Panc1 (cell line): ENCODE results near the gene ISYNA1. TPM values are rescaled to one million over a fixed set of nuclear protein-coding genes. Genes with fewer than 3 reads are reported as not detected.

Source experiments
- ATAC-seq: fragments of 200-7000 bp; cut with Tn5 transposase; 2 replicates; pipeline ENCODE4 v1.9.1; 2020; ENCODE audit warnings: mild to moderate bottlenecking, moderate library complexity
- BruUV-seq: library from RNA; stranded (reverse); fragments of 400-500 nt; replicated peaks from 2 replicates; lab custom pipeline; 2021; lab: Mats Ljungman, UMichigan
- CTCF ChIA-PET: fragments of 300-600 bp; sonication (Branson Sonifier 250); formaldehyde crosslinking; loops from one replicate; lab custom pipeline; 2022; ENCODE audit warnings: antibody characterized with exemption; lab: Charles Lee
- POLR2A ChIA-PET: fragments of 300-600 bp; sonication (Branson Sonifier 250); formaldehyde crosslinking; loops from one replicate; lab custom pipeline; 2022; ENCODE audit warnings: antibody characterized with exemption; lab: Charles Lee
- DNase-seq: peaks from one replicate; pipeline ENCODE4 v3.0.0-alpha.2; 2010; ENCODE audit warnings: low read depth, low spot score
- H3K27ac ChIP-seq: 2 replicates; pipeline ENCODE4 v1.5.1; 2011; ENCODE audit warnings: mild to moderate bottlenecking, low read length, inconsistent platforms
- H3K27me3 ChIP-seq: fragments of 200-500 bp; sonication (Bioruptor generic); 2 replicates; pipeline ENCODE4 v1.6.0; 2014; ENCODE audit warnings: low read length, inconsistent platforms; ENCODE audit not compliant: control insufficient read depth, insufficient read depth
- H3K36me3 ChIP-seq: fragments of 200-500 bp; sonication (Bioruptor generic); 2 replicates; pipeline ENCODE4 v1.5.1; 2014; ENCODE audit warnings: inconsistent platforms, mild to moderate bottlenecking, low read length, moderate library complexity; ENCODE audit not compliant: control insufficient read depth, insufficient read depth
- H3K4me1 ChIP-seq: 2 replicates; pipeline ENCODE4 v1.5.1; 2011; ENCODE audit warnings: inconsistent platforms, mild to moderate bottlenecking, low read length, moderate library complexity; ENCODE audit not compliant: control insufficient read depth, insufficient read depth
- H3K4me3 ChIP-seq, 2 experiments: 2 replicates each; pipeline ENCODE4 v1.5.1; 2011 to 2012; ENCODE audit warnings: low read depth in 2 of 2, low read length in 2 of 2, mild to moderate bottlenecking in 2 of 2, inconsistent platforms in 1 of 2, moderate library complexity in 1 of 2
- H3K9me3 ChIP-seq: fragments of 200-500 bp; sonication (Bioruptor generic); 2 replicates; pipeline ENCODE4 v1.5.1; 2014; ENCODE audit warnings: low read depth, mild to moderate bottlenecking, inconsistent platforms, low read length, moderate library complexity; ENCODE audit not compliant: control insufficient read depth, insufficient read depth
- CTCF ChIP-seq: fragments of 450-650 bp; IDR thresholded peaks from 2 replicates; pipeline ENCODE4 v1.5.1; 2017; ENCODE audit warnings: mild to moderate bottlenecking
- POLR2AphosphoS5 ChIP-seq: IDR thresholded peaks from 2 replicates; pipeline ENCODE4 v1.6.1; 2012; ENCODE audit warnings: mild to moderate bottlenecking, low read depth, low read length, moderate library complexity
- REST ChIP-seq, 2 experiments: IDR thresholded peaks; 2 replicates each; pipeline ENCODE4 v1.6.1; 2011 to 2012; ENCODE audit warnings: low read depth in 2 of 2, control low read depth in 1 of 2, low read length in 1 of 2, mild to moderate bottlenecking in 1 of 2, moderate library complexity in 1 of 2; ENCODE audit not compliant: insufficient read depth in 1 of 2
- SIN3A ChIP-seq: IDR thresholded peaks from 2 replicates; pipeline ENCODE4 v1.6.1; 2012; ENCODE audit warnings: low read depth, mild to moderate bottlenecking, low read length, moderate library complexity, borderline replicate concordance; ENCODE audit not compliant: insufficient read depth
- TCF7L2 ChIP-seq: IDR thresholded peaks from 2 replicates; pipeline ENCODE4 v1.6.1; 2011; ENCODE audit warnings: mild to moderate bottlenecking, low read depth, low read length, inconsistent platforms
- in situ Hi-C: cut with HindIII; loops from 2 replicates; pipeline ENCODE4 v1.10.0; 2016; ENCODE audit warnings: low sequenced_read_pairs, low pct_unique_long_range_greater_than_20kb
- intact Hi-C: fragments of 100-400 bp; cut with micrococcal nuclease; formaldehyde crosslinking; loops from one replicate; pipeline ENCODE4 v1.10.0; 2022; ENCODE audit not compliant: unreplicated experiment
- total RNA-seq: library from RNA; stranded (reverse); gene quantifications from one replicate; pipeline ENCODE4 v1.2.1, GENCODE V29; 2021; ENCODE audit not compliant: unreplicated experiment

The ISYNA1 gene
- total RNA-seq, 1 experiment from 2014 or later: 351 TPM

GRCh38 chr19:18423258-18424020 lies 14.5 kb downstream of the ISYNA1 start:
- ATAC-seq (no peak), DNase-seq (no peak)
- peaks cover 44% of the 10 kb centered on the region for H3K4me1 ChIP-seq
- POLR2A ChIA-PET: no interaction called here
- no TSS peak for BruUV-seq
- peaks cover 2% of the 10 kb centered on the region; the same call in 1 of the 2 replicates for H3K36me3 ChIP-seq
- H3K4me3 ChIP-seq: no peak overlapping the region
- H3K9me3 ChIP-seq: no peaks in the 10 kb centered on the region
- no peaks in the 10 kb centered on the region for H3K27me3 ChIP-seq
- intact Hi-C loops (no loop called here), in situ Hi-C loops (no loop called here)
- no peak for TF ChIP-seq CTCF
- TF ChIP-seq TCF7L2: no peak
- no peak for TF ChIP-seq REST (IDR thresholded peaks at IDR 0.05; ENCODE audit: insufficient read depth in 1 of 2, low read depth in 2 of 2, low read length in 1 of 2)
- TF ChIP-seq SIN3A: no peak
- no peak overlapping the region for H3K27ac ChIP-seq
- CTCF ChIA-PET: no interaction called here

- in situ Hi-C loops: no loop called here
- ChIA-PET CTCF (no interaction called here), POLR2A (no interaction called here)
- Histone ChIP-seq H3K4me1 (peaks cover 43% of the 10 kb centered on the region), H3K4me3 (no peak overlapping the region), H3K27me3 (no peaks in the 10 kb centered on the region), H3K9me3 (no peaks in the 10 kb centered on the region), H3K36me3 (peaks cover 2% of the 10 kb centered on the region; the same call in 1 of the 2 replicates), H3K27ac (peak overlapping the region; percentile 54; the same call in 1 of the 2 replicates)
- intact Hi-C loops: no loop called here
- no peak for DNase-seq
- TF ChIP-seq SIN3A: no peak
- TF ChIP-seq CTCF: no peak
- TF ChIP-seq REST (IDR thresholded peaks at IDR 0.05; ENCODE audit: insufficient read depth in 1 of 2, low read depth in 2 of 2, low read length in 1 of 2): no peak
- no peak for TF ChIP-seq POLR2AphosphoS5
- no peak for TF ChIP-seq TCF7L2
- no peak for ATAC-seq
- no TSS peak for BruUV-seq
Observed at GRCh38 chr19:18422530-18423191, 15.3 kb downstream of the ISYNA1 start.
